Frontal cortex (tissue), 4 donors: Measurements from ENCODE around the gene ZNF74. TPM values are rescaled to one million over a fixed set of nuclear protein-coding genes. Genes with fewer than 3 reads are reported as not detected.
"Not testable (repeated sequence)": the region's sequence is repeated elsewhere in the genome, so short reads cannot be mapped to it uniquely, and the experiment has no call there.

Experiments
- DNase-seq, 2 donors: peaks; one replicate each; pipeline ENCODE4 v3.0.0; 2012; ENCODE audit warnings: low spot score in 2 of 2
- FAIRE-seq: peaks from 2 replicates; lab custom pipeline; 2012; peaks lifted over from hg19 to GRCh38; lab: Jason Lieb, UNC
- total RNA-seq: library from RNA; depleted of rRNA; stranded (reverse); fragments of >200 nt; gene quantifications from one replicate; pipeline ENCODE4 v1.2.3, GENCODE V29; 2014
- donor health status: control.
- donor health status: control.
- donor health status: control.

ZNF74 gene
- total RNA-seq, 1 donor from 2014 or later = 39.9 TPM

DNA sequence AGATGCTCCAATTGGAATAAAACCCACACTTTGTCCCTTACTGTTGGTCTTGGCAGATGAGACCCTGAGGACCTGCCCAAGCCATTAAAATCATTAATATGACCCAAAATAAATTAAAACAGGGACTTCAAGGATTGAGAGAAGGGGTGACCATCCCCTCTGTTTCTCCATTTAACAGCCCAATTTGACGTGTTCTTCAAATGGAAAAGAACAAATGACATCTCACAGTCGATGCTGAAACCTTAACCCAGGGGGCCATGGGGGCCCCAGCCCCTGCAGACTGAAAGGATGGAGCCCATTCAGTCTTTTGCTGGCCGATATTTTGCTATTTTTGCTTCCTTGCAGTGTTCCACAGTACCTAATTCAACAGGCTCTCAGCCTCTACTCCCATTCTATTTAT is 20.5 kb downstream of the ZNF74 start:
- FAIRE-seq (no peak), DNase-seq (no peak)

DNA sequence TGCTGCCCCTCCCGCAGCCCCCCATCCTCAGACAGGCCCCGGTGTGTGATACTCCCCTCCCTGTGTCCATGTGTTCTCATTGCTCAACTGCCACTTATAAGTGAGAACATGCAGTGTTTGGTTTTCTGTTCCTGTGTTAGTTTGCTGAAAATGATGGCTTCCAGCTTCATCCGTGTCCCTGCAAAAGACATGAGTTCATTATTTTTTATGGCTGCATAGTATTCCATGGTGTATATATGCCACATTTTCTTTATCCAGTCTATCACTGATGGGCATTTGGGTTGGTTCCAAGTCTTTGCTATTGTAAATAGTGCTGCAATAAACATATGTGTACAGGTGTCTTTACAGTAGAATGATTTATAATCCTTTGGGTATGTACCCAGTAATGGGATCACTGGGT is 21.3 kb downstream of the ZNF74 start:
- not testable (repeated sequence) for FAIRE-seq, DNase-seq

DNA sequence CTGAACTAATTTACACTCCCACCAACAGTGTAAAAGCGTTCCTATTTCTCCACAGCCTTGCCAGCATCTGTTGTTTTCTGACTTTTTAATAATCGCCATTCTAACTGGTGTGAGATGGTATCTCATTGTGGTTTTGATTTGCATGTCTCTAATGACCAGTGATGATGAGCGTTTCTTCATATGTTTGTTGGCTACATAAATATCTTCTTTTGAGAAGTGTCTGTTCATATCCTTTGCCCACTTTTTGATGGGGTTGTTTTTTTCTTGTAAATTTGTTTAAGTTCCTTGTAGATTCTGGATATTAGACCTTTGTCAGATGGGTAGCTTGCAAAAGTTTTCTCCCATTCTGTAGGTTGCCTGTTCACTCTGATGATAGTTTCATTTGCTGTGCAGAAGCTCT is 21.7 kb downstream of the ZNF74 start:
- not testable (repeated sequence) for FAIRE-seq, DNase-seq

DNA sequence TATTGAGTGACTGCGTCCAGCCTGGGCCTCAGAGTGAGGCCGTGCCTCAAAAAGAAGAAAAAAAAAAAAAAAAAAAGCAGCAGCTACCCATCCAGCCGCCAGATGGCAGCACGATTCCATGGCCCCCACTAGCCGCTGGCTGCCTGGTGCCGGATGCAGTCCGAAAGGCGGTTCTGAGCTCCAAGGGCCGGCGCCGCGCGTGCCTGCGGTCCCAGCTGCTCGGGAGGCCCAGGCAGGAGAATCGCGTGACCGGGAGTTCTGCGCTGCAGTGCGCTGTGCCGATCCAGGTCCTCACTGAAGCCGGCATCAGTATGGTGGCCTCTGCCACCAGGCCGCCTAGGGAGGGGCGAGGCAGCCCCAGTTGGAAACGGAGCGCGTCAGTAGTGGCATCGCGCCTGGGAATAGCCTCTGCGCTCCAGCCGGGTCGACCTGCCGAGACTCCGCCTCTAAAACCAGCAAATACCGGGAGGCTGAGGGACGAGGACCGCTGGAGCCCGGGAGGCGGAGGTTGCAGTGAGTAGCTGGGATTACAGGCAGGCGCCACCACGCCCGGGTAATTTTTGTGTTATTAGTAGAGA is 24.3 kb downstream of the ZNF74 start:
- DNase-seq = peak; percentile 79 to 84
- no peak for FAIRE-seq

DNA sequence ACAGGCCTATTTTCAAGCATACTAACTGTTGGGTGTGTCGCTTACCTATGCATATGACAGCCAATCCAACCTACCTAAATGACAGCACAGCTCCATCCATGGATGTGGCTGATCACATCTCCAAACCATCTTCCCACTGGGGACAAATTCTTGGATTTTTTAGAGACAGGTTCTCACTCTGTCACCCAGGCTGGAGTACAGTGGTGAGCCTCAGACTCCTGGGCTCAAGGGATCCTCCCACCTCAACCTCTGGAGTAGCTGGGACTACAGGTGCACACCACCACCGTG is 25.7 kb downstream of the ZNF74 start:
- no peak for DNase-seq
- no peak for FAIRE-seq

DNA sequence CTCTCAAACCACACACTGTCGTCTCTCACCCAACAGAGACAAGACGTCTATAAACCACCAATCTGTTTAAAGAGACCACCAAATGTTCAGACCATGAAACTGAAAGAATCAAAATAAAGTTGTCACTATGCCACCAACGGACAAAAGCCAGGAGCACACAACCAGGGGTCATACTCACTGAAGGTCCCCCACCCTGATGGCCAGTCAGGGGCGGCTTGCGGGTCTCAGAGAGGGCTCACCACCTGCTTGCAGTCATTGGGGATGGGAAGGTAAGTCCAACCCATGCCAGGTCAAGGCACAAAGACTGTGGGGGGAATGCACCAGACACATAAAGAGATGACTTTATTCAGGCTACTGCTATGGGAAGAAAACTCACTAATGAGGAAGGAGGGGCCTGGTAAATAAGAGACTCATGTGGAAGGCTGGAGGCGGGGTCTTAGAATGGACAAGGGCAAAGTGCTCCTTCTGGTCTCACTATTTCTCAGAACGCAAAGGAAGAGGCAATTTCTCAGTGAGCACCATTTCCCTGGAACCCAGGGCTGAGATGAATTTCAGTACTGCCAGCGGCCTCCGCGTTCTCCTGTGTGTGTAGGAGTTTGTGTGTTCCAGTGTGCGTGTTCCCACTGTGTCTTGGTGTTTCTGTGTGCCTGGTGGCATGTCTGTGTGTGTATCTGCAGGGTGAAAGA is 26.3 kb downstream of the ZNF74 start:
- DNase-seq = no peak
- no peak for FAIRE-seq

DNA sequence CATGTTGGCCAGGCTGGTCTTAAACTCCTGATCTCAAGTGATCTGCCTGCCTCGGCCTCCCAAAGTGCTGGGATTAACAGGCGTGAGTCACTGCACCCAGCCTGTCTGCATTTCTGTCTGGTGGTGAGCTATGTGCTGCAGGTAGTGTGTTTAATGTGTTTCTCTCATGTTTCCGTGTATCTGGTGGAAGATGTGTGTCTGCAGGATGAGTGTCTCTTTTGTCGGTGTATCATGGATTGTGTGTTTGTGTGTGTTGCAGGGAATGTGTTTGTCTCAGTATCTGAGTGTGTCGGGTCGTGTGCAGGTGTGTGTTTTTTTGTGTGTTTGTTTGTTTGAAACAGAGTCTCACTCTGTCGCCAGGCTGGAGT is 27.5 kb downstream of the ZNF74 start:
- FAIRE-seq (no peak), DNase-seq (no peak)

DNA sequence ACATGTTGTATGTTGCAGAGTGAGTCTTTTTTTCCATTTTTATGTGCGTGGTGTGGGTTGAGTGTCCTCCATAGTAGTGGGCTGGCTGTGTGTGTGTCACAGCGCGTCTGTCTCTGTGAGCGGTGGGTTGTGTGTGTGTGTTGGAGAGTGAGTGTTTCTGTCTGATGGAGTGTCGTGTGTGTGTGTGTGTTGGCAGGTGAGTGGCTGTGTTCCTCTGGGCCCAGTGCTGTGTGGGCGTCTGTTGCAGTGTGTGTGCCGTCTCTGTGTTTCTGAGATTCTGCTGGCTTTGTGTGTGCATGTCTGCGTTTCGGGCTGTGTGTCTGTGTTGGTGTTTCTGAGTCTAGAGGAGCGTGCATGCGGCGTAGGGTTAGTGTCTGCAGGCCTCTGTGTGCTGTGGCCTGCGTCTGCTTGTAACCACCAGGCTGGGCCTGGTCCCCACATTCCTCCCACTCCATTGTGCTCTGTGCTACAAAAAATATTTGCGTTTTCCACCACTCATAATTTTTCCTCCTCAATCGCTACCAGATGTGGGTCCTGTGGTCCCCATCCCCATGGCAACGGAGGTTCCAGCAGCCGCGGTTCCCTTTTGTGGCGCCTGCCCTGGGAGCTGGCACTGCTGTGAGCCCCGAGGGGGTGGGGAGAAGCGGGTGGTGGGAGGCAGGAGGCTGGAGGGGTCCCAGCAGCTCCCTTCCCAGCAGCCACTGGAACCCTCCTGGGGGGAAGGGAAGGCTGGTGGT is 28.5 kb downstream of the ZNF74 start:
- no peak for FAIRE-seq
- DNase-seq = no peak

DNA sequence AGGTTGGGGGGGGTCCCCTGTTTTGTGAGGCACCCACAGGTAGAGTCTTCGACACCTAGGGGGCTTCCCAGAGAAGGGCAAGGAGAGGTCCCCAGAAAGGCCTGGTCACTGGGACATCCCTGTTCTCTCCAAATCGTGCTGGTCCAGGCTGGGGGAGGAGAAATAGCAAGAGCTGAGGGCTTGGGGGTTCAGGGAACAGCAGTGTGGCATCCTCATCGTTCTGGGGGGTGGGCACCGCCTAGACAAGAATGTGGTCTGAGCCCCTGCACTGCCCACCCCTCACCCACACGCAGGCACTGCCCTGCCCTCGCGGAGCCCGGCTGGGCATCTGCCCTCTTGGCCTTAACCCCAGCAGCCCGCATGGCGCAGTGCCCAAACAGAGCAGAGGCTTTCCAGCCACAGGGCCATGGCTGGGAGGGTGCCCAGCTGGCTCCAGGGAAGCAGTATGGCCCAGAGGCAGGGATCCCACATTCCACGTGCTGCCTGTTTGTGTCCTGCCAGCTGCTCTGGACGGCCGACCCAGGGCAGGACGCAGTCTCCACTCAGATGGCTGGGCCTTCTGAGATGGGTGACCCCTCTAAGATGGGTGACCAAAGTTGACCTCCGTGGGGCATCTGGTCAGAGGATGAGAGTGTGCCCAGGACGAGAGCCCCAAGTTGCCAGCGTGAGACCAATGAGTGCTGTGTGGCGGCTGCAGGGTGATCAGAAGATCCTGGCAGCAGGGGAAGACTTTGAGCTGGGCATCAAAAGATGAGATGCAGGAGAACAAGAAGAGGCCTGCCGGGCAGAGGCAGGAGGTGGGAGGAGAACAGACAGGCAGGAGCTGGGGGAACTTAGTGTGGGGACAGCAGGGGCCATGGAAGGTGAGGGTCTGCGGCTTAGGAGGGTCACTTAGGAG is 29.3 kb downstream of the ZNF74 start:
- FAIRE-seq (no peak), DNase-seq (peak; percentile 85 to 88)

DNA sequence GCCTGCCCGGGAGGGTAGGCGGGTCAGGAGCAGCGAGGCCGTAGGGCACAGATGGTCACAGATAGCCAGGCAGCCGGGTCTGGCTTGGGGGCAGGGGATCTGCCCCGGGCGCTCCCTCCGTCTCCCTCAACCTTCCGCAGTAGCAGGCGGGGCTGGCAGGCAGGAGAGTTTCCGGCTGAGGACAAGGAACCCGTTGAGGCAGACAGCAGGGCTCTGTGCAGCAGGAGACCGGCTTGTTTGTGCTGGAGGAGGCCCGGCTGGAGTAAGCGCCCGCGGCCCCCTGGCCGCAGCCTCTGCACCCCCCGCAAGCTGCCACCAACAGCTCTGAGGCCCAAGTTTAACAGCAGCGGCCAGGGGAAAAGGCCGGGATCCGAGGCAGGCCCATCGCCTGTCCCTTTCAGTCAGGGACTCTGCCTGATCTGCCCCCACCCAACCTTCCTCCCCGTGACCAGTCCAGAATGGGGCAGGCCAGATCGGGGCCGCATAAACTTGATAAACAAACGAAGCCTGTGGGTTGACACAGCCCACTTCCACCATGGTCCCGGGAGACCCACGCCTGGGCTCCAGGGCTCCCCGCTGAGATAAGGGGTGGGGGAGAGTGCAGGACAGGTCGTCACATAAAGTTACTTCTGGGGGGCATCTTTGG is 30.1 kb downstream of the ZNF74 start:
- peak; percentile 56 to 76 for DNase-seq

DNA sequence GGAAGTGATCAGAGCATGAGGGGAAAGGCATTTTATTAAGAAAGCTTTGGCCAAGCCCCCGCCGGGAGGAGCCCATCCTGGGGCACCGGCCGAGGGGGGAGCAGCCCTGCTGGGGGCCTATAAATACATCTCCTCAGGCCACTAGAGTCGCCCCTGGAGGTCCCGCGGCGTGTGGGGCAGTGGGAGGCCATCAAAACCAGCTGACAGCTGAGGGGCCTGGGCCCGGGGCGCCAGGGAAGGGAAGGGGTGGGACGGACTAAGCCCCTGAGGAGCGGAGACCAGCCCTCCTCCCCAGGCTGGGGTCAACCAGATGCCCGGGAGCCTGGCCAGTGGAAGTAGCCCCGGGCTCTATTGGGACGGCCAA is 30.6 kb downstream of the ZNF74 start:
- DNase-seq (no peak), FAIRE-seq (no peak)

More for the DNA sequence above, 30.1 kb downstream of the ZNF74 start:
- no peak for FAIRE-seq

DNA sequence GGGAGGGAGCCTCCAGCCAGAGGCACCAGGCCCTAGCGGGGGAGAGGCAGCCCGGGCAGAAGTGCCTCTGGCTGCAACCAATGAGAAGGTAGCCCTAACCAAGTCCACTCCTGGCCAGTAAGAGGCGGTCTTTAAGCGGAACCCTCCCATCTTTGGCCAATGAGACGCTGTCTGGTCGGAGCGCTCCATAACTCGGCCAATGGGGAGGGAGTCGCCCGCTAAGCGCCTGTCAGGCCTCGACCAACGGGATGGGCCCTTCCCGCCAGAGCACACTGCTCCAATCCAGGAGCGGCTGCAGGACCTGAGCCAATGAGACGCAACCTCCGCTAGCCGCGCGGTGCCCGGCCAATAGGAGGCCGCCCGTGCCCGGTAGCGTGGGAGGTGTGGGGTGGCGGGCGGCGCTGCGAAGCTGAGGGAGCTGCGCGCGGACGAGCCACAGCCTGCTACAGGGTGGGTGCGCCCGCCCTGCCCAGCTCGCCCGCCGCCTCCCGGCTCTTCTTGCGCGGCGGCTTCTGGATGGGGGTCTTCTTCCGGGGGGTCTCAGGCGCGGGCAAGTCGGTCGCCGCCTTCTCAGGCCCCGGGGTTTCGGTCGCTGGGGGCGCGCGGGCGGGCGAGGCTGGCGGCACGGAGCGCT is 31.1 kb downstream of the ZNF74 start:
- DNase-seq (peak in 1 of 2 donors; percentile 62), FAIRE-seq (no peak)

DNA sequence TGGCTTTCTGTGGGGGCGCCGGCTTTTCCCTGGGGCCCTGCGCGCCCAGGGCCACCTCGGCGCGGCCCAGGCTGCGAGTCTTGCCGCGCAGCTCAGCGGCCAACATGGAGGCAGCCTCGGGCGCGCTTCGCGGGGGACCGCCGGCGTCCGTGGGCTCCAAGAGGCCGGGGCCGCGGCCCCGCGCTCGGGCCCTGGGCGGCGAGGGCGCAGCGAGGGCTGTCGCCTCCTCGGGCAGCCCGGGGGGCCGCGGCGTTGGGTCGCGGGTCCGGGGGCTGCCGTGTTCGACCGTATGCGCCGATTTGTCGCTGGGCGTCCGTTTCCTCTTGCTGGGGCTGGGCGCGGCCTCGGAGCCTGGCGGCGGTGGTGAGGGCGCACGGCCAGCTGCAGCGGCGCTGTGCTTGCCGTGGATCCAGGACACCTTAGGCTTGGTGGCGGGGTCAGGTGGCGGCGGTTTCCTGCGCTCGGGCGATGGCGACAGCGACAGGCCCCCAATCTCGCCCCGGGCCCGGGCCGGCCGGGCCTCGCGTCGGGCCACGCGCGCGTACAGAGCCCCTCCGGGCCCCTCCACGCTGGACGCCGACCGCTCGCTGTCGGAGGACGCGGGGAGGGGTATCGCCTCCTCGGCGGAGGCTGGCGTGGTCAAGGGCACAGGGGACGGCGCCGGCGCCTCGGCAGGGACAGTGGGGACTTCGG is 31.8 kb downstream of the ZNF74 start:
- FAIRE-seq (no peak), DNase-seq (no peak)

DNA sequence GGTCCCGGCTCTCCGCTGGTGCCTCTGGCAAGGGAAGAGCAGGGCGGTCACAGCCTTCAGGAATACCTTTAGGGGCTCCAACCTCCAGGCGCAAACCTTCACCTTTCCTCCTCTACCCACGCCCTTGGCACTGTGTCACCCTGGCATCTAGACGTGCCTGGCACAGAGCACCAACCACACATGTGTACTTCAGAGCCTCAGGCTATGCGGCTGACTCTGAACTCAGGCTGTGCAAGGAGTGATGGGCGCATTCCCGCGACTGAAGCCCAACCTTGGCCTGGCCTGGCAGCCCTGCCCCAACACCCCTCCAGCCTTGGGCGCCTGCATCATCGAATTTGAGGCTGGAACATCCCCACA is 32.3 kb downstream of the ZNF74 start:
- FAIRE-seq (no peak), DNase-seq (no peak)

DNA sequence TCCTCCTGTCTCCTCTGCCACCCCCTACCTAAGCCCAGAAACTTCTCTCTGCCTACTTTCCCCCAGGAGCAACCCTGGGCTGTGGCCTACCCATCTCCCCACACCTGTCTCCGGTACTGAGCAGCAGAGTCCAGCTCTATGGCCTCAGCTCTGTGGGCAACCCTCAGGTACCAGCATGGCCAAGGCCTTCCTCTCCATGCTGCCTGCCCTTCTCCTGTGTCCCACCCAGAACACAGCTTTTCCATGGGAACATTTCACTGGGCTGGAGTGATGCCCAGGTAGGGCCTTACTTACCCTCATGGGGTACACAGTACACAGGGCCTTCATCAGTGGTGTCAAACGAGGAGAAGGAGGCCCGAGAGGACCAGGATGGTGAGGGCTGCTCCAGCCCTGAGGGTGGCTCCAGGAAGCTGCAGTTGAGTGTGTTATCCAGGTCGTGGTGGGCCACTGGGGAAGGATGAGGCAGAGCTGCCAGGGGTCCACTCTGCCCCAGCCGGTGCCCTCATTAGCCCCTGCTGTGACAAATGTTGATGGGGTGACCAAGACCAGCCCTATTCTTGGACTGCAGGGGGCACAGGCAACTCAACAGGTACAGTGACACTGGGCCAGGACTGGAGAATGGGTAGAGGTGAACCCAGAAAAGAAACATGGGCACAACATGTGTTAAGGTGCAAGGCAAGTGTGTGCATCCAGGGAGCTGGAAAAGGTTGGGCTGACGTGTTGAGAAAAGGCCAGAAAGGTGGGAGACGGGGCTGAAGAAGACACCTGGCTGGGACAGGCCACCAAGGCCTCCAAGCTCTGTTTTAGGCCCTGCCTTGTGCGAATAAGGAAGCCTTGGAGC is 33.4 kb downstream of the ZNF74 start:
- no peak for FAIRE-seq
- DNase-seq = peak in 1 of 2 donors; percentile 12

DNA sequence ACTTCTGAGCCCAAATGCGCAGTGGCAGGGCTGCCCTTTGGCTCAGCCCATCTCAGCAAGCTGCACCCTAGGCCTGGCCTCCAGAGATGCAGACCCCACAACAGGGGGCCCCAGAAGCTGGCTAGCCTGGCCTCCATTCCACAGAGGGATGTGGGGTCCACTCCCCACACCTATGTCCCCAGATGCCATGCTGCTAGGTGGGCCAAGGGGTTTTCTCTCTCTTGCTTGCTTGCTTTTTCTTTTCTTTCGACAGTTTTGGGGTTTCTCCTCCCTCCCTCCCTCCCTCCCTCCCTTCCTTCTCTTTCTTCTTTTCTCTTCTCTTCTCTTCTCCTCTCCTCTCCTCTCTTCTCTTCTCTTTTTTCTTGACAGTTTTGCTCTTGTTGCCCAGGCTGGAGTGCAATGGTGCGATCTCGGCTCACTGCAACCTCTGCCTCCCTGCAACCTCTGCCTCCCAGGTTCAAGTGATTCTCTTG is 34.0 kb downstream of the ZNF74 start:
- DNase-seq (no peak), FAIRE-seq (no peak)

DNA sequence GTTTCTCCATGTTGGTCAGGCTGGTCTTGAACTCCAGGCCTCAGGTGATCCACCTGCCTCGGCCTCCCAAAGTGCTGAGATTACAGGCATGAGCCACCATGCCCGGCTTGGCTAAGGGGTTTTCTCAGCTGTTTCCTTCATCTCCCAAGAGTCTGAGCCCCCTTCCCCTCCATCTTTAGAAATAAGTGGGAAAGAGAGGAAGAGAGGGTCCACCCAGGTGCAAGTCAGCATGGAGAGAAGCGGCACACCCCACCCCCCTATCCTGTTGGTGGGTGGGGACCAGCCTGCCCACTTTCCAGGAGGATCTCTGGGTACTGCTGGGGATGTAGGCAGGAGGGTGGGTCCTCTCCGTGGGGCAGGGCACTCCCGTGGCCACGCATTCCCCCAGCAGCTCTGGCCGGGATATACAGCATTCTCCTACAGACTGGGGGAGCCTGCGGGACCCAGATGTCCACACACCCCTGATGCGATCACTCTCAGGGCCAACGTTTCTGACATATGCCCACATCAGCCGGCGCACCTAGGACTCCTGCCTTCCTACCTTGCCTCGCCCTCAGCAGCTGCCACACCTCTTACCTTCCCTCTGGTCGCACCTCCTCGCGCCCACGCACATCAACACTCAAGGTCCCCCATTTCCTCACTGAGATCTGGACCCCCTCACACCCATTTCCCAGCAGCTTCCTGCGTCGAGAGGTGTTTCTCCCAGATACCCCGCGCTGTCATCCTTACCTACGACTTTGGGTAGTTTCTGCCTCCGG is 34.7 kb downstream of the ZNF74 start:
- FAIRE-seq = no peak
- peak; percentile 18 to 37 for DNase-seq
